Measurements from ENCODE around the gene TUBGCP4. TPM values are rescaled to one million over a fixed set of nuclear protein-coding genes. Genes with fewer than 3 reads are reported as not detected.

The TUBGCP4 gene
- polyA plus RNA-seq, 3 donors, result 4.7 to 7.6 (median 6.1) TPM

DNA sequence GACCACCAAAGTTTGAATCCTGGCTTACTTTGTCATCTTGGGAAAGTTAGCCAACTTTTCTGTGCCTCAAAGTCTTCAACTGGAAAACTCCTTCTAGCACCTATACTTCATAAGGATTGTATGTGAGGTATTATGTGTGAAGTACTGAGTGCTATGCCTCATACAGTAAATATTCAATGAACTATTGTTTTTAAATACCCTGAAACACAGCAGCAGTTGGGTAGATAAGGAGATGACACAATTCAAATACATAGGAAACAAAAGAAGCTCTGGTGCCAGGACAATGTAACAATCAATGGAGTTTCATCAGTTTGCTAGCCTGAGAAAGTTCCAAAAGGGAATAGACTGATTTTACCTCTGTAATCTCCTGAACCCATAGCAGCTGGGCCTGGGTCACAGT lies 43.3 kb downstream of the TUBGCP4 start:
- Mint-ChIP-seq H3K36me3 (peaks cover 42 to 50% of the 10 kb centered on the region in 2 donors), H3K4me1 (peaks cover 3% of the 10 kb centered on the region), H3K9me3 (no peaks in the 10 kb centered on the region)

DNA sequence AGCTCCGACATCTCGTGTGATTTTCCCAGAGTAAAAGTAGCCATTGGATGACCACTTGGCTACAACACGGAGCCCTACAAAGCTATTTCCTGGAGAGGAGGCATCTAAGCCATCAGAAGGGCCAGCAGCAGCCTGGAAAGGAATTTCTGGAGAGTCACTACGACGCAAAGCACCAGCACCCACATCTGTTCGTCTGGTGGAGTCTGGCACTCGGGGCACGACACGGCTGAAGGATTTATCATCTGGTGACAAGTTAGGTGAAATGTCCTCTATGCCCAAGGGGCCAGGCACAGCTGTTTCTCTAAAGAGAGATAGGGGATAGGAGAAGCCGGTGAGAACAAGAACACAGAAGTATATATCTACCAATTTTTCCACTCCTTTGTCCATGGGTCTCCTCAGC lies 49.5 kb downstream of the TUBGCP4 start:
- Histone ChIP-seq H3K27me3 (ENCODE audit: control insufficient read depth in 2 of 2, insufficient read depth in 2 of 2, low read length in 2 of 2) (no peaks in the 10 kb centered on the region), H3K79me2 (ENCODE audit: insufficient read depth, low read length) (no peaks in the 10 kb centered on the region), H2AFZ (ENCODE audit: insufficient read depth, low read depth, low read length, poor library complexity, severe bottlenecking) (no peak overlapping the region), H3K4me3 (replicated peaks in 1 of 3; ENCODE audit: low read depth in 2 of 3, low read length in 3 of 3) (no peak overlapping the region), H3K4me2 (replicated peaks; ENCODE audit: extremely low read depth, low read length, poor library complexity, severe bottlenecking) (no peak overlapping the region), H3K9me3 (replicated peaks in 1 of 2; ENCODE audit: control insufficient read depth in 1 of 2, insufficient read depth in 1 of 2, low read length in 2 of 2) (no peaks in the 10 kb centered on the region), H3K4me1 (ENCODE audit: control insufficient read depth in 1 of 2, insufficient read depth in 2 of 2, low read length in 2 of 2) (no peaks in the 10 kb centered on the region), H3K9ac (ENCODE audit: insufficient read depth, low read length, poor library complexity, severe bottlenecking) (no peak overlapping the region), H3K27ac (ENCODE audit: low read depth in 1 of 2, low read length in 2 of 2) (no peak overlapping the region), H4K20me1 (ENCODE audit: insufficient read depth, low read length) (no peaks in the 10 kb centered on the region), H3K36me3 (replicated peaks in 1 of 2; ENCODE audit: control insufficient read depth in 1 of 2, insufficient read depth in 2 of 2, low read length in 2 of 2) (peaks cover 15 to 38% of the 10 kb centered on the region in 2 donors)
- TF ChIP-seq, protein P1, sequence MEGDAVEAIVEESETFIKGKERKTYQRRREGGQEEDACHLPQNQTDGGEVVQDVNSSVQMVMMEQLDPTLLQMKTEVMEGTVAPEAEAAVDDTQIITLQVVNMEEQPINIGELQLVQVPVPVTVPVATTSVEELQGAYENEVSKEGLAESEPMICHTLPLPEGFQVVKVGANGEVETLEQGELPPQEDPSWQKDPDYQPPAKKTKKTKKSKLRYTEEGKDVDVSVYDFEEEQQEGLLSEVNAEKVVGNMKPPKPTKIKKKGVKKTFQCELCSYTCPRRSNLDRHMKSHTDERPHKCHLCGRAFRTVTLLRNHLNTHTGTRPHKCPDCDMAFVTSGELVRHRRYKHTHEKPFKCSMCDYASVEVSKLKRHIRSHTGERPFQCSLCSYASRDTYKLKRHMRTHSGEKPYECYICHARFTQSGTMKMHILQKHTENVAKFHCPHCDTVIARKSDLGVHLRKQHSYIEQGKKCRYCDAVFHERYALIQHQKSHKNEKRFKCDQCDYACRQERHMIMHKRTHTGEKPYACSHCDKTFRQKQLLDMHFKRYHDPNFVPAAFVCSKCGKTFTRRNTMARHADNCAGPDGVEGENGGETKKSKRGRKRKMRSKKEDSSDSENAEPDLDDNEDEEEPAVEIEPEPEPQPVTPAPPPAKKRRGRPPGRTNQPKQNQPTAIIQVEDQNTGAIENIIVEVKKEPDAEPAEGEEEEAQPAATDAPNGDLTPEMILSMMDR (IDR thresholded peaks at IDR 0.05), result no peak
- no peaks in the 10 kb centered on the region for H3K9me3 Mint-ChIP-seq
- no peaks in the 10 kb centered on the region for H3K4me1 Mint-ChIP-seq
- intact Hi-C loops (cut with micrococcal nuclease), result no loop called here
- no peak for DNase-seq
- H3K27me3 Mint-ChIP-seq (ENCODE audit: low read depth in 3 of 3), result peaks cover 0 to 3% (median 0%) of the 10 kb centered on the region in 3 donors
- no peak overlapping the region for H3K4me3 Mint-ChIP-seq
- H3K27ac Mint-ChIP-seq, result no peak overlapping the region
- 94% methylated on average over 4 of the region's 10 CpGs for WGBS (ENCODE audit: insufficient coverage)
- H3K36me3 Mint-ChIP-seq, result peaks cover 36 to 39% of the 10 kb centered on the region in 2 donors

More for the DNA sequence above, 43.3 kb downstream of the TUBGCP4 start:
- Histone ChIP-seq H3K27me3 (ENCODE audit: control insufficient read depth in 2 of 2, insufficient read depth in 2 of 2, low read length in 2 of 2) (no peaks in the 10 kb centered on the region), H3K9ac (ENCODE audit: insufficient read depth, low read length, poor library complexity, severe bottlenecking) (no peak overlapping the region), H3K27ac (ENCODE audit: low read depth in 1 of 2, low read length in 2 of 2) (no peak overlapping the region), H3K79me2 (ENCODE audit: insufficient read depth, low read length) (no peaks in the 10 kb centered on the region), H3K36me3 (replicated peaks in 1 of 2; ENCODE audit: control insufficient read depth in 1 of 2, insufficient read depth in 2 of 2, low read length in 2 of 2) (peaks cover 20 to 48% of the 10 kb centered on the region in 2 donors), H3K9me3 (replicated peaks in 1 of 2; ENCODE audit: control insufficient read depth in 1 of 2, insufficient read depth in 1 of 2, low read length in 2 of 2) (no peaks in the 10 kb centered on the region), H4K20me1 (ENCODE audit: insufficient read depth, low read length) (no peaks in the 10 kb centered on the region), H3K4me1 (ENCODE audit: control insufficient read depth in 1 of 2, insufficient read depth in 2 of 2, low read length in 2 of 2) (no peaks in the 10 kb centered on the region), H2AFZ (ENCODE audit: insufficient read depth, low read depth, low read length, poor library complexity, severe bottlenecking) (no peak overlapping the region), H3K4me2 (replicated peaks; ENCODE audit: extremely low read depth, low read length, poor library complexity, severe bottlenecking) (no peak overlapping the region), H3K4me3 (replicated peaks in 1 of 3; ENCODE audit: low read depth in 2 of 3, low read length in 3 of 3) (no peak overlapping the region)
- DNase-seq, result no peak
- intact Hi-C loops (cut with micrococcal nuclease), result no loop called here
- TF ChIP-seq, protein P1 (IDR thresholded peaks at IDR 0.05), result no peak
- peak overlapping the region in 1 of 7 donors; percentile 58 for H3K27ac Mint-ChIP-seq
- H3K27me3 Mint-ChIP-seq (ENCODE audit: low read depth in 3 of 3), result no peaks in the 10 kb centered on the region
- H3K4me3 Mint-ChIP-seq, result no peak overlapping the region

Data from CD14-positive monocyte (primary cell).